HG02588 (cell line): Measurements from ENCODE around the gene CRYGB.

Experiments used
- ATAC-seq: cut with Tn5 transposase; IDR thresholded peaks from one replicate; pipeline ENCODE4 v1.9.1; 2021; ENCODE audit warnings: mild to moderate bottlenecking, moderate library complexity; ENCODE audit not compliant: unreplicated experiment

Gene CRYGB, protein sequence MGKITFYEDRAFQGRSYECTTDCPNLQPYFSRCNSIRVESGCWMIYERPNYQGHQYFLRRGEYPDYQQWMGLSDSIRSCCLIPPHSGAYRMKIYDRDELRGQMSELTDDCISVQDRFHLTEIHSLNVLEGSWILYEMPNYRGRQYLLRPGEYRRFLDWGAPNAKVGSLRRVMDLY

DNA sequence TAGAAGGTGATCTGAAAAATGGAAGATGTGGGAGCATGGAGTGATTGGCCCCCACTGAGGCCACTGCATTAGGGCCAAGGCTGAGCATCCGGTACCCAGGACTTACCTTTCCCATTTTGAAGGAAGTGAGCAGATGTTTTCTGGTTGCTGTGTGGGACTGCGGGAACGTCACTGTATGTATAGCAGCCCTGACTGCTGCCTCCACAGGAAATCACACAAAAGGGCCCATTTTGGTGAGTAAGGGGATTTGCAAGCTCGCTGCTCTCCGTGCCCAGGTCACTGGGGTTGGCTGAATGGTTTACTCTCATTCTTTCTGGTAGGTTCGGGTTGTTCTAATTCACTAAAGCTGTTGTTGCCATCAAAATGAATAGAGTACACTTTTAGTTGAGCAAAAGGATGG, at the start of gene CRYGB:
Gene CRYGB, minus strand, starts transcription at position 153 of the 400 bp plus-strand sequence. Its CDS starts 38 bp downstream, at position 115.
- no peak for ATAC-seq

DNA sequence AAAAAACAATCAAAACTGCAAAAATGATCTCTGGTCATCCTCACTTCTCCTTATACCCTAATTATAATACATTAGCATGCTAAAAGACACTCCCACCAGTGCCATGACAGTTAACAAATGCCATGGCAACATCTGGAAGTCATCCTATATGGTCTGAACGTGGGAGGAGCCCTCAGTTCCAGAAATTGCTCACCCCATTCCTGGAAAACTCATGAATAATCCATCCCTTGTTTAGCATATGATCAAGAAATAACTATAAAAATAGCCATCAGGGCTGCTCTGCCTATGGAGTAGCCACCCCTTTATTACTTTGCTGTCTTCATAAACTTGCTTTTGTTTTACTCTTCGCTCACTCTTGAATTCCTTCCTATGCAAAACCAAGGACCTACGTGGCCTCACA, 49.6 kb upstream of the CRYGB start:
- ATAC-seq = no peak

DNA sequence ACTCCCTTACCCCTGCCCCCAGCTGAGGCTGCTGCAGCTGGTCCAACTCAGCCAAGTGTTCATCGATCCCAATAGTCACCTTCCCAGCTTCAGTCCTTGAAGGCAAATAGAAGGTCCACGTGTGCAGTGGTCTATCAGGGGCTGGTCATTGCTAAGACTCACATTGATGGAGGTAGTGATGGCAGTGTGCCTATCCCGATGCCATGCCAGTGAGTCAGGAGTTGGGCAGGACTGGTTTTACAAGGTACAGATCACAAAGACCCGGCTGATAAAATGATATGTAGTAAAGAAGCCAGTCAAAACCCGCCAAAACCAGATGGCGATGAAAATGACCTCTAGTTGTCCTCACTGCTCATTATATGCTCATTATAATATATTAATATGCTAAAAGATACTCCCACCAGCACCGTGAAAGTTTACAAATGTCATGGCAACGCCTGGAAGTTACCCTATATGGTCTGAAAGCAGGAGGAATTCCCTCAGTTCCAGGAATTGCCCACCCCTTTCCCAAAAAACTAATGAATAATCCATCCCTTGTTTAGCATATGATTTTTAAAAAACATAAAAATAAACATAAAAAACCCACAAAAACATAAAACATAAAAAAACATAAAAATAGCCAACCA, 46.8 kb upstream of the CRYGB start:
- ATAC-seq = no peak

DNA sequence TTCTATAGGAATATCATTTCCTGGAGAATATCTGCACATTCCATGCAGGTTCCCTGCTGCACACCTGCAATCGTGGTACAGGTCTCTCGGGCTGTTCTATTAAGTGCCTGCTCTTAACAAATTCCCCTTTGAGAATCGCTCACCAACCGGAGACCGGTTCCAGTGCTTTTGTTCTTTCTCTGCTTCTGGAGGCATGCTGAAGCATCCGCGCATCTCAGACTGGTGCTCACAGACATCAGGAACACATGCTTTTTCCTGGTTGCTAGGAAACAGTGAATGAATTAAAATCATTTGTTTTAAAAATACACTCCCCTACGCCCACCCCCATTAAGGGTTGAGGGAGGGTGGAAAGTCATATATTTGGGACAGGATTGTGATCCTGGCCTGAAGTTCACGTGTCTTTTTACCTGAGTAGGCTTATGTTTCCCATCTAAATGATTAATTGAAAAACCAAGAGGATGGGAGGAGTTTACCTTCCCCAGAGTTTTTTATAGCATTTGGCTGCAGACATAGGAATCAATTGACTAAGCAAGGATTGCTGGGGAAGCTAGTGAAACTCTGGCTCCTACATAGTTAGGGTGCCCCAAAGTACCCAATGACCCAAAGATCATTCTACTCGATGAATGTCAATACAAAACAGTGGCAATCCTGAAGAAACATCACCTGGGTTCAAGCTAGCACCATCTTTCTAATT, 44.0 kb upstream of the CRYGB start, which contains the start of gene C2orf80:
Gene C2orf80, minus strand, starts transcription at position 221 of the 694 bp plus-strand sequence. CDS start 3,044 bp downstream, outside the sequence.
- ATAC-seq = no peak

DNA sequence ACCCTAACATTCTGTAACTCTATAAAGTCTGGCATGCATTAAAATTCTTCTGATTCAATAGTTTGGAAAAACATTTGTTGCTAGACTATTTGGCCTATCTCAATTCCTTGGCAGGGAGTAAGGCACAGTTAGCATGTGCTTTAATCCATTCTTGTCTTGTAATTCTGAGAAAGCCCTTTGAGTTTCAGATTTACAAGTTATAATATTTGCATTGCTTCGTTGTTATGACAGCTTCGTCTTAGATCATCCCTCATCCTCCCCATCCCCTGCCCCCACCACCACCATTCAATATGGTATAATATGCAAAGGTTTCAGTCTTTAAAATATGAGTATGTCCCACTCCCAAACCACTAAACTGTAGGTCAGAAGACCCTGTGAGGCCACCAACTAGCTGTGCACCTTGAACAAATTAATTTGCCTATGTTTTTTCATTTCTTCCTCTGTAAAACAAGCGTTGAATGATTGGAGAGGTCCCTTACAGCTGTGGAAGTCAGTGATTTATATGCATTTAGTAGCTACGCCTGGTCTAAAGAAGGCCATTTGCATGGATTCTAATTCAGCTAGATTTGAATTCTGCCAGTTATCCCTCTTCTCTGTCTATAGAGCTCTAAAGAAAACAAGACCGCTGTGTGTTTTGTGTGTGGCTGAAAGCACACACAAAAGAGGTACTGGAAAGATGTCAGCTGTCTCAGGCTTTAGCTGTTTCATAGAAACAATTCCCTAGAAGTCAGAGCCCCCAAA, 43.3 kb upstream of the CRYGB start:
- no peak for ATAC-seq

DNA sequence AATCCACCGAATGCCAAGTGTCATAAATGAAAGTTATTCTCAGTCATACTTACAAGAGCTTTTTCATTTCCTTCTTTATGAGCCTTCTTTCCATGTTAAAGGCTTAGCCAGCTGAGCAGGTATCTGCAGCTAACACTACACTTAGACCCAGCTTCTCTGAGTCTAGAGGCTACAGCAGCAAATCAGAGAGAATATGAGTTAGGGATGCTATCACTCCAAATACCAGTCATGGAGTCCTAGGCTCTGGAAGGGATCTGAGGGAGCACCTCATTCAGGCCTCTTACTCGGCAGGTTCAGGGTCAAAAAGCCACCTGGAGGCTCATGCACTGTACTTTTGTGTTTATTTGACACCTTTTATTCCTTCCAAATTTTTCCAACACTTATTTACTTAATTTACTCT, 40.9 kb upstream of the CRYGB start:
- ATAC-seq = no peak

DNA sequence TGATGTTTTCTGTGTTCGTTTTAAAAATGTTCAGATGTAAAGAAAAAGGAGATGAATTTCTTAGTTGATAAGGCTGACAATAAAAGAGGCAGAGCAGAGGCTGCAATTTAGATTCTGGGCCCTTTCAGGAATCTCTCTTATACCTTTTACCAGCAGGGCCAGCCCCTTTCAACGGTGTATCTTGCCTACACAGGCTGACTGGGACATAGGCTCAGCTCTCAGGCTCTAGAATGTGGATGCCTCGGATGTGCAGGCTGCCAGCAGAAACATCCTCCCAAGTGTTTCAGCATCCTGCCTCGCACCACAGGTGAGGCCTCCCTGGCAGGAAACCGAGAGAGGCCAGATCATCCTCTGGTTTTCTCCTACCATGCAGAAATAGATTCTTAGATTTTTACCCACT, 40.5 kb upstream of the CRYGB start:
- ATAC-seq = no peak

DNA sequence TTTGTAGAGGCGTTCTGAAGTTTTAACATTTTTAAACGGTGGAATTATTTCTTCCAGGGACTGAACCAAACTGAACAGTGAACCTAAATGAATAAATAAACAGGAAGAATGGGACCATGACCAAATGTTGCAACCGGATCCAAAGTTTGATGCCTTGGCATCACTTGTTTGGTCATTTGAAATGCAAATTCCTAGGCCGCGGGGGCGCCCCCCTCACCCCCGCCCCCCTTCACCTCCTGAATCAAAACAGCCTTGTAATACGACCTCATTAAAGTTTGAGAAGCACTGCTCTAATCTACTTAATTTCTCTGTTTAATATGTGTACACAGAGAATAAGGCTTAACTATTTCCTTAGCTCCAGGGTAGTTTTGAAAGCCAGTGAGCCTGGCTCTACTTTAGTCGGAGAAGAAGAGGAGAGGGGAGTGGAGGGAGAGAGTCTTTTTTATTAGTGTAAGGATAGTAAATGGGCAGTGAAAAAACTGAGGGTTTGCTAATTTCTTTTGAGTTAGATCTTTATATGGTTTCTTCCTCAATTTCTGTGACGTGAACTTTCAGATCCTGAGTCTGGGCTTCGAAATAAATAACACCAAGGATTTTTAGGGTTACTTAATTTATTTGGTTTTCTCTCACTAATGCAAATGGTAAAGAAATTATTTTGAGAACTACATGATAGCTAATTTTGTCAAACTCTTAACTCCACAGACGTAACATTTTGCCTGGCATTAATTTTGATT, 38.2 kb upstream of the CRYGB start:
- no peak for ATAC-seq

DNA sequence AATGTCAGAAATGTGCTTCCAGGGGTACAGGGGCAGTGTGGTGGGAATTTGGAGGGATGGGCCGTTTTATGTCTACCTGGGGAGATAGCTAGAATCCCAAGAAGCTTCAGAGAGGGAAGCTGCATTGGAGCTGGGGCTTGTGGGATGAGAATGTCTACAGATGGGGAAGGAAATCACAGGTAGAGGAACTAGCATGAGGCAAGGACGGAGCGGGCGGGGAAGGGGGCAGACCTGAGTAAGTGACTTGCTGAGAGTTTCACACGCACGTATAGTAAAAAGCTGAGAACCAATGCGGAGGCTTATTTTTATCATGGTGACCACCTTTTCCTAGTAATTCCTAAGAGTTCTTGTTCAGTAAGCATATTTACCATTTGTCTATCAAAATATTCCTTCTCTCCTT, 37.6 kb upstream of the CRYGB start:
- ATAC-seq = no peak

DNA sequence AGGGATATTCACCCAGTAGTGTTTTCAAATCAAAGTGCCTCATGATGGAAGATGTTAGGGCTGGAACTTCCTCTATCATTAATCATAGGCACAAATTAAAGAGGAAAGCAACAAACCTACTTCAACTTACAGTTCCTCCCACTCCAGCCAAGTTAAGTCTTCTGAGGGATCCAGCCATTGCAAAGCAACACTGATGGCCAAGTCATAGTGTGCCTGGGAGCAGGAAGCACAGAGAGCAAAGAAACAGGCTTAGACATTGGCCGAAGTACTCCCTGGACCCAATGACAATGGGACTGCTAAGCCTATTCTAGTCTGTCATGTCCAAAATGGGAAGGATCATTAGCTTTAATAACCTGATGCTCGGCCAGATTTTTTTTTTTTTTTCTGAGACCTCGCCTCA, 36.9 kb upstream of the CRYGB start:
- no peak for ATAC-seq

DNA sequence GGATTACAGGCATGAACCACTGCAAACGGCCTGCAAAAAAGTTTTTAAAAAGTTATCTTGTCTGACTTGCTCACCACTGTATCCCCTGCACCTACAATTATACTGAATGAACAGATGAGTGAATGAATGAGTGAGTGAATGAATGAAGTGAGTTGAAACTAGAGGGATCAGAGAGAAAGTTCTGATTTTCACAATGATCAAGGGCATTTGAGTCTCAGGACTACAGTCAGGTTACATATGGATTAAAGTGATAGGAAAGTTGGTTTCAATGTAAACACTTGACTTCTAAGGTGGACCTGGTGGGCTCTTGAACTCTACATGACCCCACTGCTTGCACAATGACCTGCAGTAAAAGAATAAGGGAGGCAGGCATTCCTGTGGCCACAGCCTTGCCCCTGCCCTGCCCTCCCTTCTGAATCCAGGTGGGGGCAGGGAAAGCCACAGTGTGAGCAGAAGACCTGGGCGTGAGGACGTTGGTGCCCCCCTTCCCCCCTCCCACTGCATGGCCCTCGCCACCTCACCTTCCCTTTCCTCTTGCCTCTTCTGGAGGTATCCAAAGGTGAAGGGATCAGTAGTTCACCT, 33.2 kb upstream of the CRYGB start:
- ATAC-seq = no peak

DNA sequence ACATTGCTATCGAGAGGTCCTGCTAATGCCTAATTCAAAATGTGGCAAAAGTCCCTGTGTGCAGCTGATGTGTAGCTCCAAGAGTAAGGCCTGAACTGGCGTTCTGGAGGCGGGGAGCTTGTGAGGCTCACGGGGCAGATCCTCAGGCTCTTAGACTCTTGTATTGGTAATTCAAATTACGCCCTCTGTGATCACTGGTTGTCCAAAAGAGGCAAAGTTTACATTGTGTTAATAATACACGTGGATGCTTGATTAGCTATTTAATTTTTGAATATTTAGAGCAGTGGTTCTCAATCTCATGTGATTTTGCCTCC, 29.8 kb upstream of the CRYGB start:
- ATAC-seq = no peak

DNA sequence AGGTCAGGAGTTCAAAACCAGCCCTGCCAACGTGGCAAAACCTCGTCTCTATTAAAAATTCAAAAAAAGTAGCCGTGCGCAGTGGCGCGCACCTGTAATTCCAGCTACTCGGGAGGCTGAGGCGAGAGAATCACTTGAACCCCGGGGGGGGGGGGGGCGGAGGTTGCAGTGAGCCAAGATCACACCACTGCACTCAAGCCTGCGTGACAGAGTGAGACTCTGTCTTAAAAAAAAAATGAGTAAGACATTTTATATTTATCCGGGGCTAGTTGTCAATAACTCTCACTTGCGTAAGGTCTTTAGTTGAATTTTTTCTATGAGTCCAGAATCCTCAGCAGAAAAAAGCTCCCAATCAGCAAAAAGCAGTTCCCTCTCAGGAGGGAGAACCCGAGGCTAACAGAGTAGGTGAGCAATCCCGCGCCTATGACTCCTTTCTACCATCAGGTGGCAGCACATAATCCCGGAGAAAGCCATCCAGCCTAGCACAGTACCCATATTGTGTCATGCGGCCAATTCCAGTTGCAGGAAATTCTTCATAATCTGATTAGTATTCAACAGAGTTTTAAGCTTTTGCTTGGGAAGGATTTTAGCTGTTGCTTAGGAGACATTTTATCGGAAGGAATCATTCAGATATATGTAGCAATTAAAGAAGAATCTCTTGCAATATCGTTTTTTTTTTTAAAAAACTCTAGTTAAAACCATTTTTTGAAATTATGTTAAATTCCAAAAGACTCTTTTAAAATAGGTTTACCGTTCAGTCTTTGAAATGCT, 29.3 kb upstream of the CRYGB start:
- peak; percentile 99 for ATAC-seq

DNA sequence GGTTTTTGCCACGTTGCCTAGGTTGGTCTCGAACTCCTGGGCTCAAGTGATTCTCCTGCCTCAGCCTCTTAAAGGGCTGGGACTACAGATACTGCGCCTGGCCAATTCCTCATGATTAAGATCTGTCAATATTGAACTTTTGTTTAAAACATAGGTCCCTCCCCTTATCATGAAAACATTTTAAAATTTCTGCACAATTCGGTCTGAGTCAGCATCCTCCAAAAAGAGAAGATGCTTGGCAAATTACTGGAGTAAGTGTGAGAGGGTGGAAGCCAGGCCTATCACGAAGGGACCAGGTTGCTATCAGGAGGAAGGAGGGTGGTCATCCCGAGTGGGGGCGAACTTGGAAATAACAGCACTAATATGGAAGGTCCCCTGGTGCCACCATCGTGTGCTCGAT, 28.2 kb upstream of the CRYGB start:
- ATAC-seq = no peak

DNA sequence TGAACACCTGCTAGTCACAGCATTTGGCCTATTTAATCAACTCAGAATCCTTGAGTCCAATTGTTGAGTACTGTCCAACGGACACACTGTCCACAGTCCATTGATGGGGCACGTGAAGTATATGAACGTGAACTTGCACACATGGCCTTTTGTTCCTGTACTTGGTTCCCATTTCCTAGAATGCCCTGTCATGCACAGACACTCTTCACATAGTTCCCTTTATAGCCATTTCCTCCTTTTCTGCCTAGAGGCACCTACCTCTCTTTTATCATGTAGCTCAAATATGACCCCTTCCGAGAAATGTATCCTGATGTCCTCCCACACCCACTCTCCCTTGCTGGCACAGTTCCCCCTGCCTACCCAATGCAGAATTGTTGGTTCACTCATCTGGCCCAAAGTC, 26.2 kb upstream of the CRYGB start:
- ATAC-seq = no peak

DNA sequence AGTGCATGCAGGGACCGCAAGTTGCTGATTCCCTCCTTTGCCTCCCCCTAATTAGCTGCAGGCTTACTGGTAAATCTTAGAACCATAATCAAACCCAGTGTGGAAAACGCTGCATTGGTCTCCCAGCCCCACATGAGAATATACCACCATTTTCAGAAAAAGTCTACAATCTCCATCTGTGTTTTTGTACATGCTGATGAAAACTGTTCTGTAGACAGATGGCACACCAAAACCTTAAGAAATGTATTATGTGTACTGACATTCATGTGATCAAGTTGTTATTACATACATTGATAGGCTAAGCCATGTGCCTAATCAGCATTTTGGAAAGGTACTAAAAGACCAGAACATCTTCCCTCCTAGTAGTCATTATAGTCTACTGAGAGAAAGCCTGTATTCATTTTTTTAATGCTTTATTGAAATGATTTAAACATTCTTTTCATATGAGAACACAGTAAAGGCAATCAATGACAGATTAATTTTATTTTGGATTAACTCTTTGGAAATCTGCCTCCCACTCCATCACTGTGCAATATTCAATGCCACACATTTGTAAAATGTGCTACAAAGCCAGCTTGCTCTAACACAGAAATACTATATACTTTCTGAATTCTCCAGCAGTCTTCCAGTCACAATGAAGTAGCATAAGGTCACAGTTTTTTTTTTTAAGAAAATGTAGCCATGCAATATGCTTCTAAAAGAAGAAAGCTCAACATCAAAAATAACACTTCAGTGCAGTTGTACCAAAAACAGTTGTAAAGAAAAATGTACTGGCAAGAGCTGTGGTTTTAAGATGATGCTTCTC, 19.2 kb upstream of the CRYGB start:
- no peak for ATAC-seq

DNA sequence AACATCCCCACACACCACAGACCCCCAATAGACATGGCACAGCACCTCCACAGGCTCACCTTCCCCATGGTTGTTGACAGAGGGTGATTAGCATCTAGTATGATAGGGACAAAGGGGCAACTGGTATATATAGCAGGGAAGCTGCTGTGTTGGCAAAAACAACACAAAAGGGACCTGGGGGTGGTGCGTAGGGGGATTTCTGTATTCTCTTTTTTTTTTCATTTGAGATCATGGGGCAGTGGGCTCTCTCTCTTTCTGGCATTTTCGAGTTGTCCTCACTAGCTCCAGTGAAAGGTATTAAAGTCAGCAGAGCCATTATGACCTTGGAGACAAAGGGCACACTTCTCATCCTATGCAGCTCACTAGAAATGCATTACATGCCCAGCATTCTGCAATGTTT, 17.5 kb upstream of the CRYGB start, which contains the start of gene CRYGA:
Gene CRYGA, minus strand, starts transcription at position 101 of the 400 bp plus-strand sequence. Its CDS starts 33 bp downstream, at position 68.
- no peak for ATAC-seq

DNA sequence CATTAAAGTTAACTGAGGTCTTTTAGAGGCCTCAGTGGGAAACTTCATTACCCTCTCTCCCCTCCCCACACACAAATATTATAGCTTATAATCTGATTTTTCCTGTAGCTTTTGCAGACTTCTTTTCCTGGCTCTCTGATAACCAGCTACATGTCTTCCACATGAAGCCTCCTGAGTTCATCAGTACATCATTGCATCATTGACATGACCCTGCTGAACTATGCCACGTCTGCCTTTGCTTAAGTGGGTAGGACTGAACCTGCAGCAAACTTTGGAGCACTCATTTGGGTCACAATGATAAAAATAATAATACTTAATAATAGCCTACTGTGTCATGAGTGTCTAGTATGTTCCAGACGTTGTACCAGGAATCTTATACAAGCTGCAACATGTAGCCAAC, 10.5 kb upstream of the CRYGB start:
- ATAC-seq = no peak

DNA sequence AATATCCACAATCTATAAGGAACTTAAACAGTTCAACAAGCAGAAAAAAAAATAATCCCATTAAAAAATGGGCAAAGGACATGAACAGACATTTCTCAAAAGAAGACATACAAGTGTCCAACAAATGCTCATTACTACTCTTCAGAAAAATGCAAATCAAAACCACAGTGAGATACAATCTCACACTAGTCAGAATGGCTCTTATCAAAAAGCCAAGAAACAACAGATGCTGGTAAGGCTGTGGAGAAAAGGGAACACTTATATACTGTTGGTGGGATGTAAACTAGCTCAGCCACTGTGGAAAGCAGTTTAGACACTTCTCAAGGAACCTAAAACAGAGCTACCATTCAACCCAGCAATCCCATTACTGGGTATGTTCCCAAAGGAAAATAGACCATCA, 7.2 kb upstream of the CRYGB start:
- ATAC-seq = no peak
